ENCODE measurements around the gene CWH43.

DNA sequence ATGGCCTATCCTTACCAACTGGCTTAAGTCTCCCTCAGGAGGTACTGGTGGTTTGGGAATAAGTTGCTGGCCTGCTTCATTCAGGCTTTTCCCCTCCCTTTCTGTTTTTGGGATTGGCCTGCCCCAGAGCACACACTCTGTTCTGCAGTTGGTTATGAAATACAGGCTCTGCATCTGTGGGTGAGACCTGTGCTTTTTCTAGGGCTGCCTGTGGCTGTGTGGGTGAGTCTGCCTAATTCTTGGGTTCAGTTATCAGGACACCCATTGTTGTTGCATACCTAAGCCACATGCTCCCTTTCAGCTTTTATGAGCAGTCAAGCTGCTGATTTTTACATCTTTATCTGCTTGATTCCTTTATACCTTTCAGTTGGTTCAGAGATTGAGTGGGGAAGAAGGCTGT, 19.0 kb upstream of the CWH43 start:
- TF ChIP-seq, protein P1, sequence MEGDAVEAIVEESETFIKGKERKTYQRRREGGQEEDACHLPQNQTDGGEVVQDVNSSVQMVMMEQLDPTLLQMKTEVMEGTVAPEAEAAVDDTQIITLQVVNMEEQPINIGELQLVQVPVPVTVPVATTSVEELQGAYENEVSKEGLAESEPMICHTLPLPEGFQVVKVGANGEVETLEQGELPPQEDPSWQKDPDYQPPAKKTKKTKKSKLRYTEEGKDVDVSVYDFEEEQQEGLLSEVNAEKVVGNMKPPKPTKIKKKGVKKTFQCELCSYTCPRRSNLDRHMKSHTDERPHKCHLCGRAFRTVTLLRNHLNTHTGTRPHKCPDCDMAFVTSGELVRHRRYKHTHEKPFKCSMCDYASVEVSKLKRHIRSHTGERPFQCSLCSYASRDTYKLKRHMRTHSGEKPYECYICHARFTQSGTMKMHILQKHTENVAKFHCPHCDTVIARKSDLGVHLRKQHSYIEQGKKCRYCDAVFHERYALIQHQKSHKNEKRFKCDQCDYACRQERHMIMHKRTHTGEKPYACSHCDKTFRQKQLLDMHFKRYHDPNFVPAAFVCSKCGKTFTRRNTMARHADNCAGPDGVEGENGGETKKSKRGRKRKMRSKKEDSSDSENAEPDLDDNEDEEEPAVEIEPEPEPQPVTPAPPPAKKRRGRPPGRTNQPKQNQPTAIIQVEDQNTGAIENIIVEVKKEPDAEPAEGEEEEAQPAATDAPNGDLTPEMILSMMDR (IDR thresholded peaks at IDR 0.05), result no peak
- no peak for TF ChIP-seq EP300 (IDR thresholded peaks at IDR 0.05)
- no peak for TF ChIP-seq POLR2A (IDR thresholded peaks at IDR 0.05)
